Measurements from ENCODE around the gene ZCCHC10.
"Not testable (repeated sequence)": the region's sequence is repeated elsewhere in the genome, so short reads cannot be mapped to it uniquely, and the experiment has no call there.

The ZCCHC10 gene

DNA sequence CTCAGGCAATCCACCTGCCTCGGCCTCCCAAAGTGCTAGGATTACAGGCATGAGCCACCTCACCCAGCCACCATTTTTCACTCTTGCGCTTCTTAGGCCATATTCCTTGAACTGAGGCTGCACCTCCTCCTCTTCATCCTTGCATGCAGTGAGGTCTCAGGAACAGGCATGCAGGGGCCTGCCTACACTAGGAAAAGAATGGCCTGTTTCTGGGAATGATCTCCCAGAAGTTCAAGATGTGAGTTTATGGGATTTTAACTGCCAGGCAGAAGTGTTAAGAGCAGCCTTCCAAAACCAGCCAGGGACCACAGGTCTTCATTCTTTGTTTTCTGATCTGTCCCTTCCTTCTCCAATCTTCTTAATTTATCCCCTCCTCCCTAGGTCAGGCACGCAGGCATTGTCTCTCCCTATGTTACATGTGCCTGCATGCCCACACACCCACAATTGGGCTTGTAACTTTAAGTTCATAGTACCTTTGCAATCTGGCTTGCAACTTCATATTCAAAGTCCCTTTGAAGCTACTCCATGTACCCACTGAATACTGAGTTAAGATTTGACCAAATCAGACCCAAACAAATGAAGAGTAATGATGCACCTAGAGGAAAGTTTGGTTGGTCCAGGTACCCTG, 14.9 kb upstream of the ZCCHC10 start:
- no peak for DNase-seq

DNA sequence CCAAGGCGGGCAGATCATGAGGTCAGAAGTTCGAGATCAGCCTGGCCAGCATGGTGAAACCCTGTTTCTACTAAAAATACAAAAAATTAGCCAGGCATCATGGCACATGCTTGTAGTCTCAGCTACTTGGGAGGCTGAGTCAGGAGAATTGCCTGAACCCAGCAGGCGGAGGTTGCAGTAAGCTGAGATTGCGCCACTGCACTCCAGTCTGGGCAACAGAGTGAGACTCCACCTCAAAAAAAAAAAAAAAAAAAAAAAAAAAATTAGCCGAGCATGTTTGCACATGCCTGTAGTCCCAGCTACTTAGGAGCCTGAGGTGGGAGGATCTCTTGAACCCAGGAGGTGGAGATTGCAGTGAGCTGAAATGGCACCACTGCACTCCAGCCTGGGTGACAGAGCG, 10.3 kb upstream of the ZCCHC10 start:
- DNase-seq: not testable (repeated sequence)

DNA sequence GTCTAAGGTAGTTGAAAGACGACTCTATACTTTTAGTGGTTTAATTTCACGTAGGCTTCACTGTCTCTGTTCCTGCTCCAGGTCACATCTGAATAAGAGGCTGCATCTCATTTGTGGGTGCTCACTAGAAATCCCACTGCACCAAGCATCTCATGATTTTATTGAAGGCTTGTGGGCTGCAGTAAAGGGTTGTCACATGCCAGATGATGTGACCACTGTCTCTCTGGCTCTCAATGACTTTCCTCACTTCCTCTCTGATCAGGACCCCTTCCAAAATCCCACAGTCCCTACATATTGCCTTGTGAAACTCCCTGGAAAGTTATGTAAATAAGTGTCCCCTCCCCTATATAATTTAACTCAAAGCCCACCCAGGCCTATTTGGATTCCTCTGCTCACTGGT, 8.9 kb upstream of the ZCCHC10 start:
- no peak for DNase-seq

DNA sequence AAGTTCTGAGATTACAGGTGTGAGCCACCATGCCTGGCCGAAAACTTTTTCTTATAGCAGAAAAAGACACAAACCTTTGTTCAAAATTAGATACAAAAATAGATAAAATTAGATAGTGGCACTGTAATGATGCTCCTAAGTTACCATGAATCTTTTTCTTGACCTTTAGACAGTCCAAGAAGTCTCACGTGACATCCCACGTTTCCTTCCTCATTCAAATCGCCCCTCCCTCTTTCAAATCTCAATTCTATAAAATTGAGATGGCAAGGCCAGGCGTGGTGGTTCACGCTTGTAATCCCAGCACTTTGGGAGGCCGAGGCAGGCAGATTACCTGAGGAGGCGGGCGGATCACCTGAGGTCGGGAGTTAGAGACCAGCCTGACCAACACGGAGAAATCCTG, 7.7 kb upstream of the ZCCHC10 start:
- no peak for DNase-seq

DNA sequence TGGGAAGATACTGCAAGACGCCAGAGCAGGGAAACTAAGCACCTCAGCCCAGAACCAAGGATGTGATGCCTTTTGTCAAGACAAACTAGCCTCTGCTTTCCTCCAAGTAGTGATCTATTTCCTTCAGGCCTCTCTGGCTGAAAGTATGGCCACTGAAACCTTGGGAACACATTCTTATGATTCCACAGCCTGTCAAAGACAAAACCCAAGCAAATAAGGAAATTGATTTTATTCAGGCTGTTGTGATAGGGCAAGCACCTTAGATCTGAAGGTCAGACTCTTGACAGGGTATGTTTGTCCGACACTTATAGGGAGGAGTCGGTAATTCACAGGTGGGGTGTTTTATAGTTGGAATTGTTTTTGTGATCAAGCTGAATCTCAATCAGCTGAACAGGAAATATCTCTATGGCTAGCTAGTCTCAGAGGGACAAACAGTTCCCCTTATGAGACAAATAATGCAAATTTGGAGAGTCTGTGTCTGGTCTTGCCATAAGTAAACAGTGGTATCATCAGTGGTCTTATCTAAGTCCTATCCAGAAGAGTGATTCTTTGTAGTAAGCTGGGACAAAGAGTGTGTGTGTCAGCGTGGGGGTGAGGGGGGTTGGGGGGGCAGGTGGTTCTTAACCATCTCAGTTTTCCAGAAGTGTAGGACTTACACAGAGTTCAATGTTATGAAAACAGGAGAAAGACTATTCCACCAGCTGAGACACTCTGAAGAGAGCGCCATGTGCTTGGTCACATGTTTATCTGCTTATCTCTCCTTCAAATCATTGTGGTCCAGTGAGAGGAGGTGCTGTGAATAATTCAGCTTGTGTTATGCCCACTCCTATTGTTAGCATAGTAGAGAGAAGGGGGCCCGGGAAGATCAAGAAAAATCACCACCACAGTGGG, 6.7 kb upstream of the ZCCHC10 start:
- no peak for DNase-seq

DNA sequence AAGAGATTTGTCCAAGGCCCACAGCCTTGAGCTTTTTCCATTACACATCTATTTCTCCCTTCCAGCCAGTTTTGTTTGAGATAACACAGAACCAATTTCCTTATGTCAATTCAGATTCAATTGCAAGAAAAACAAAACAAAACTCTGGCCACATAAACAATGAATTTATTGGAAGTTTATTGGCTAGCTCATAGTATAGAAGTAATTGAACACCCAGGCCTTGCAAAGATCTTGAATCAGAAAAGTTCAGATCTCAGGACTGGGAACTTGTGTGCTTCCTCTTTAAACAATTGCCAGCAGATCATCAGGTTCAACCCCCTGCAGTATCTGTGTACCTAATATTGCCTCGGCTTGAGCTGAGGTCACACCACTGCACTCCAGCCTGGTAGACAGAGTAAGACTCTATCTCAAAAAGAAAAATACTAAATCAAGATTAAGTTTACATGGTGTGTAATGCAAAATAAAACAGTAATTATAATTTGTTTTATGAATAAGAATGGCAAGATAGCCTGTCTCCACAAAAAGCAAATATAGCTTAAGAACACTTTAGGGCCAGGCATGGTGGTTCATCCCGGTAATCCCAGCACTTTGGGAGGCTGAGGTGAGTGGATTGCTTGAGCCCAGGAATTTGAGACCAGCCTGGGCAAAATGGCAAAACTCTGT, 4.1 kb upstream of the ZCCHC10 start:
- no peak for DNase-seq

DNA sequence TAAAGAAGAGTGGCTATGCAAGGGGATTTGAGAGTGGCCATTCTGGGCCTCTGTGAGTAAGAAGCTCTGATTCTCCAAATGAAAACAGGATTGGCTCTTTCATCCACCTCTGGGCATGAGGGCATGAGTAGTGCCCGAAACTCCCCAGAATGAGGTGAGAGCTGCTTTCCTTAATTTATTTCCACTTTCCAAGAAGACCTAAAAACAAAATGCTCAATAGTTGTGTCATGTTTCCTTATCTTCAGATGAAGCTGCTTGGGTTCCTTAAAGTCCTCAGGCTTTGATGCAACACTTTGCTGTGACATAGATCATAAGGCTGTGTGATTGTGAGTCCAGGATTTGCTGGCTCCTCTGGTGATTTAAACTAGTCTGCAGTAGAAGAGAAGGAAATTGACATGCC, 3.1 kb upstream of the ZCCHC10 start:
- no peak for DNase-seq

DNA sequence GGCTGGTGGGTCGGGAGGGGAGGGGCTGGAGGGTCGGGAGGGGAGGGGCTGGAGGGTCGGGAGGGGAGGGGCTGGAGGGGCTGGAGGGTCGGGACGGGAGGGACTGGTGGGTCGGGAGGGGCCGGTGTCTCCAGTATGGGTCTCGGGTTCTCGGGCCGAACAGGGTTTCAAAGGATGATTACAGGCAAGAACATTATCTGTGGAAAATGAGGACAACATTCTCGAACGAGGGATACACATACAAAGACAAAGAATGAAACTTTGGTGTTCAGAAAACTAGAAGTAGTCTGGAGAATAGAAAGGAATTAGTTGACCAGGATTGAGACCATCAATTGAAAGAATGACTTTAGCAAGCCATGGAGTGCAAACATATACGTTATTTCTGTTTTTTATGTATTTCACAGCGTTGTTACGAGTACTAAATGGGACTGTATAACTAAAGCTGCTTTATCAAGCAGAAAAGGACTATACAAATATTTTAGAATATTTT, 360 bp upstream of the ZCCHC10 start:
- no peak for DNase-seq

DNA sequence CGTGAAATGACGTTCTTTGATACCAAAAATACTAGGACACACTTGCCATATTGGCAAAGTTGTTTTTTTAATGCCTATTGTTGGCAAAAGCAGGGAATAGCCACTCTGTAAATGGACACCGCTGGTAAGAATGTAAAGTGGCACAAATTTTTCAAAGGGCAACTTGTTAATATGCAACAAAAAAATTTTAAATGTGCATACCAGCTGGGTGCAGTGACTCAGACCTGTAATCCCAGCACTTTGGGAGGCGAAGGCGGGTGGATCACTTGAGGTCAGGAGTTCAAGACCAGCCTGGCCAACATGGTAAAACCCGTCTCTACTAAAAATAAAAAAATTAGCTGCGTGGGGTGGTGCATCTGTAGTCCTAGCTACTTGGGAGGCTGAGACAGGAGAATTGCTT, 6.9 kb downstream of the ZCCHC10 start:
- DNase-seq: not testable (repeated sequence)

DNA sequence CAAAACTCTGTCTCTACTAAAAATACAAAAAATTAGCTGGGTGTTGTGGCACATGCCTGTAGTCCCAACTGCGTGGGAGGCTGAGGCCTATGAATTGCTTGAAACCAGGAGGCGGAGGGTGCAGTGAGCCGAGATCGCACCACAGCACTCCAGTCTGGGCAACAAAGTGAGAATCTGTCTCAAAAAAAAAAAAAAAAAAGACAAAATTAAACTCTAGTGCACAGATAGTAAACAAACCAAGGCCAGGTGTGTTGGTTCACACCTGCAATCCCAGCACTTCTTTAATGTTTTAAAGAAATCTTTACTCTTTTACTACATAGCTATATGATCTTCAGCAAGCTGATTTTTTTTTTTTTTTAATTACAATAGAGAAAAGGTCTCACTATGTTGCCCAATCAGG, 8.4 kb downstream of the ZCCHC10 start:
- no peak for DNase-seq

DNA sequence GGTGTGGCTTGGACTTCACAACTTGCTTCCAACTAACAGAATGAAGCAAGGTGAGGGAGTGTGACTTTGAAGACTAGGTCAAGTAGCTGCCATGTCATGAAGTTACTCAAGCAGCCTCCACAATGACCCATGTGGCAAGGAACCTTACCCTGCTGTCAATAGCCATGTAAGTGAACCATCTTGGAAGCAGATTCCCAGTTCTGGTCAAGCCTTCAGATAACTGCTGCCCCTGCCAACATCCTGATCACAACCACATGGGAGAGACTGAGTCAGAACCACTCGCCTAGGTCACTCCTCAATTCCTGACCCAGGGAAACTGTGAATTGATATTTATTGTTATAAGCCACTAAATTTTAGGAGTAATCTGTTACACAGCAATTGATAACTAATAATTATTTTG, 10.9 kb downstream of the ZCCHC10 start:
- DNase-seq: no peak

DNA sequence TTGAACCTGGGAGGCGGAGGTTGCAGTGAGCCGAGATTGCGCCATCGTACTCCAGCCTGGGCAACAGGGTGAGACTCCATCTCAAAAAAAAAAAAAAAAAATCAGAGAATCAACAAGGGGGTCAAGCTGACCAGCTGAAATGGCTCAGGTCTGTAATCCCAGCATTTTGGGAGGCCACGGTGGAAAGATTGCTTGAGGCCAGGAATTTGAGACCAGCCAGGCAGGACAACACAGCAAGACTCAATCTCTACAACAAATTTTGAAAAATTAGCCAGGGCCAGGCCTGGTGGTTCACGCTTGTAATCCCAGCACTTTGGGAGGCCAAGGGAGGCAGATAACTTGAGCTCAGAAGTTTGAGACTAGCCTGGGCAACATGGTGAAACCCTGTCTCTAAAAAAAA, 17.9 kb downstream of the ZCCHC10 start:
- not testable (repeated sequence) for DNase-seq

DNA sequence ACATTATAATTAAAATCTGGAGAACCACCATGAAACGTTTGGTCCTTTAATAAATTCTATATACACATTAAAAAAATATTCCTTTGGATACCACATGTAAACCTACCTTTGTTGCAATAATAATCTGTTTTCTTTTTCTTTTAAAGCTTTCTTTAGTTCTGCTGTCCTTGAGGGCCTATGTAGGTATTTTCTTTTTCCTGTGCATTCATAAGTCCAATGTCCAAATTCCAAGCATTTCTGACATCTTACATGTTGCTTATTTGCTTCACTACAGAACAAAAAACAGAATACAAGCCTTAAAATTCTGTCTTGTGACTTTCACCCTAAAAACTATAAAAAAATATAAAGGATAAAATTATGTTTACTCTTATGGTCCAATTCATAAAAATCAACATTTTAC, 19.7 kb downstream of the ZCCHC10 start:
- DNase-seq: no peak

DNA sequence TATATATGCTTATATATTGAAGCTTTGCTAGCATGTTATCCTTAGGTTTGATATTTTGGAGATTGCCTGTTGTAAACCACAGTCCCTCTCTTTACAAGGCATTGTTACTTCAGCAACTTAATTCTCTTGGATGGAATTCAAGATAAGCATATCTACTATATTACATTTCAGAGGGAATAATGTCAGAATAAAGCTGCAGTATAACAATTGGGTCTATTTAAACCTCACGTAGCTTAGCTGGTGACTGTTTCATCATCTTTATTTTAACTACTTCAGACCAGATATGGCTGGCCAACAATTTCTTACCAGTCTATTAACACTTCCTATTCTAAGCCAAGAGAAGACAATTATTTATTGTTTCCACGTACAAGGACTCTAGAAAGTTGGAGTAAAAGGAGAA, 27.1 kb downstream of the ZCCHC10 start:
- DNase-seq: no peak

DNA sequence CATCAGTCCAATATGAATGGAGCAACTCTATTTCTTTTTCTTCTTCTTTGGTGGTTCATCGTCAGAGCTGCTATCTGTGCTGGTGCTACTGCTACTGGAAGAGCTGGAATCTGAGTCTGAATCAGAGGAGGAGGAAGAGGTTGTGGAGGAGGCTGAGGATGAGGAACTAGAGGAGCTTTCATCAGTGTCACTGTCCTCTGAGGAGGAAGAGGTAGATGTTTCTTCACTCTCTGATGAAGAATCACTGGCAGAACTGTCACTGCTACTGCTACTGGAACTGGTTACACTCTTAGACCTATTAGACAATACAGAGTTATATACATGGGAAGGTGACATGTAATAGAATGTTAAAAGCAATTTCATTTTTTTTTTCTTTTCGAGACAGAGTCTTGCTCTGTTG, 27.8 kb downstream of the ZCCHC10 start:
- DNase-seq: no peak

DNA sequence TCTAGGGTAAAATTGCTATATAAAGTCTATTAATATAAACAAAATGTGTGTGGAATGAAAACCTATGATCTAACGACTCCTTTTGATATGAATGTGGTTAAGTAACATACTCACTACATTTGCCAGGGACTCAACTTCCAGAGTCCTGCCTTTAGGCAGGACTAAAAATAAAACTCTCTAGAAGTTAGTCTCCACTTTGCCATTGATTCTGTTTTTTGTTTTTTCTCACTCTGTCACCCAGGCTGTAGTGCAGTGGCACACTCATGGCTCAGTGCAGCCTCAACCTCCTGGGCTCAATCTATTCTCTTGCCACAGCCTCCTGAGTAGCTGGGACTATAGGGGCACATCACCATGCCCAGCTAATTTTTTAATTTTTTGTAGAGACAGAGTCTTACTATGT, 30.0 kb downstream of the ZCCHC10 start:
- DNase-seq: no peak

DNA sequence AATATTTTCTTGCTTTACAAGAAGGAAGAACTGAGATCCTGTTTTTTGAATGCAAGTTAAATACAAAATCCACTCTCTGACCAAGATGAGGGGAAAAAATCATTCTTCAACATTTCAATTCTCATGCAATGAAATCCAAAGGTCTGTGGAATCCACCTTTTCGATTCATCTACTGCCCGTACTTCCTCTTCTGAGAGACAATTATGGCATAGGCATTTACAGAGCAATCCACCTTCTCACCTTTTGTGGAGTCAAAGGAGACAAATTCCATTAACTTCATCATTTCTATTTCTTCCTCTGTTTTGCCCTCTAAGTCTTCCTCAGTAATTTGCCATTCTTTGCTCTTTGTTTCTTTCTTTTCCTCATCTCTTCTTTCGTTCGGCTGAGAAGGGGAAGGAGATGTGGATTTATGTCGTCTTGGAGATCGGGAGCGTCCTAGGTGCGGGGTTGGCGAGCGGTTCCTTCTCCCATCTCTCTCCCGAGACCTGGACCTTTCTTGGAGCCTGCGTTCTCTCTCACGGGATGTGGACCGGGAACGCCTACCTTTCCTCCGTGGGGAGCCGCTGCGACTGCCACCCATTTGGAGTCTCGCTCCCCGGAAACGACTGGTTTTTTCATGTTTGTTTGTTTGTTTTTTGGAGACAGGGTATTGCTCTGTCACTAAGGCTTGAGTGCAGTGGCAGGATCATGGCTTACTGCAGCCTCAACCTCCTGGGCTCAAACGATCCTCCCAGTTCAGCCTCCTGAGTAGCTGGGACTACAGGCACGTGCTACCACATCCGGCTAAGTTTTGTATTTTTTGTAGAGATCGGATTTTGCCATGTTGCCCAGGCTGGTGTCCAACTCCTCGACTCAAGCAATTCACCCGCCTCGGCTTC, 38.6 kb downstream of the ZCCHC10 start:
- DNase-seq: no peak

DNA sequence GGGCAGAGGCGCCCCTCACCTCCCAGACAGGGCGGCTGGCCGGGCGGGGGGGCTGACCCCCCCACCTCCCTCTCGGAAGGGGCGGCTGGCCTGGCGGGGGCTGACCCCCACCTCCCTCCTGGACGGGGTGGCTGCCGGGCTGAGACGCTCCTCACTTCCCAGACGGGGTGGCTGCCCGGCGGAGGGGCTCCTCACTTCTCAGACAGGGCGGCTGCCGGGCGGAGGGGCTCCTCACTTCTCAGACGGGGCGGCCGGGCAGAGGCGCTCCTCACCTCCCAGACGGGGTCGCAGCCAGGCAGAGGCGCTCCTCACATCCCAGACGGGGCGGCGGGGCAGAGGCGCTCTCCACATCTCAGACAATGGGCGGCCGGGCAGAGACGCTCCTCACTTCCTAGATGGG, 43.4 kb downstream of the ZCCHC10 start:
- not testable (repeated sequence) for DNase-seq

DNA sequence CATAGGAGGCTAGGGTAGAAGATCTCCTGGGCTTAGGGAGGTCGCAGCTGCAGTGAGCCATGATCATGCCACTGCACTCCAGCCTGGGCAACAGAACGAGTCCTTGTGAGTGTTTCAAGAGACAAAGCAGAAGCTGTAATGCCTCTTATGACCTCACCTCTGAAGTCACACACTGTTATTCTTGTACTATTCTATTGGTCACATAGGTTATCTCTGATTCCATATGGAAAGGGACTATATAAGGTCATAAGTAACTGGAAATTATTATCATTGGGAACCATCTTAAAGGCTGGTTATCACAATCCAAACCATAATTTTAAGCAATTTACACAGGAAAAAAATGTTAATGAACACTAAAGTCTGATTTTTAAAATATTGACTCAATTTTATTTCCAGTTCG, 45.1 kb downstream of the ZCCHC10 start:
- DNase-seq: no peak

DNA sequence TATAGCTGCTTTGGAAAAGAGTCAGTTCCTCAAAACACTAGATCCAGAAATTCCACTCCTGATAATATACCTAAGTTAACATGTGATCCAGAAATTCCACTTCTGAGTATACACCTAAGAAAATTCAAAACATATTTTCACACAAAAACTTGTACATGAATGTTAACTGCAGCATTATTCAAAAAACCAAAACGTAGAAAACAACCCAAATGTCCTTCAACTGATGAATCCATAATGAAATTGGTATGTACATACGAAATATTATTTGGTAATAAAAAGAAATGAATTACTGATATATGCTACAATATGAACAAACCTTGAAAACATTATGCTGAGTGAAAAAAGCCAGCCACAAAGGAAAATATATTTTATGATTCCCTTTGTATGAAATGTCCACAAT, 46.4 kb downstream of the ZCCHC10 start:
- no peak for DNase-seq

DNA sequence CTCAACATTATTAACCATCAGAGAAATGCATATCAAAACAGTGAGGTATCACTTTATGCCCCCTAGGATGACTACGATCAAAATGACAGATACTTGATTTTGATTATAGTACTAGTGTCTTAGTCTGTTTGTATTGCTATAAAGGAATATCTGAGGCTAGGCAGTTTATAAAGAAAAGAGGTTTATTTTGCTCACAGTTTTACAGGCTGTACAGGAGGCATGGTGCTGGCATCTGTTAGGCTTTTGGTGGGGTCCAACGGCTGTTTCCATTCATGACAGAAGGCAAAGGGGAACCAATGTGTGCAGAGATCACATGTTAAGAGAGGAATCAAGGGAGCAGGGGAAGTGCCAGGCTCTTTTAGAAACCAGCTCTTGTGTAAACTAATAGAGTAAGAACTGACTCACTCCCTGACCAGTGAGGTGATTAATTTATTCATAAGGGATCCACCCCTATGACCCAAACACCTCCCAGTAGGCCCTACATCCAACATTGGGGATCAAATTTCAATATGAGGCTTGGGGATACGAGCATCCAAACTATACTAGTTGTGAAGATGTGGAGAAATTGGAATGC, 46.9 kb downstream of the ZCCHC10 start:
- no peak for DNase-seq

DNA sequence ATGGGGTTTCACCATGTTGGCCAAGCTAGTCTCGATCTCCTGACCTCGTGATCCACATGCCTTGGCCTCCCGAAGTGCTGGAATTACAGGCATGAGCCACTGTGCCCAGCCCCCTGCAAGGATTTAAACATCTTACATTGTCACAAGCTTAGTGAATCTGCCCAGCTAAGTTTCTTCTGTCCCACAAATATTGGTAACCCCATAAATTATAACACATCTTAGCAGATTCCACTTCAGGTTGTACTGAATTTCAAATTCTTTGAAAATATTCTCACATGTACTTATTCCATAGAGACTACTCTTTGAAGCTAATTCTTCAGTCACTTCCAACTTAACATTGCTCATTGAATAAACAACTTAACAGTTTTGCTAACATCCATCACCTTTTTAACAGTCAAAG, 49.5 kb downstream of the ZCCHC10 start:
- no peak for DNase-seq

DNA sequence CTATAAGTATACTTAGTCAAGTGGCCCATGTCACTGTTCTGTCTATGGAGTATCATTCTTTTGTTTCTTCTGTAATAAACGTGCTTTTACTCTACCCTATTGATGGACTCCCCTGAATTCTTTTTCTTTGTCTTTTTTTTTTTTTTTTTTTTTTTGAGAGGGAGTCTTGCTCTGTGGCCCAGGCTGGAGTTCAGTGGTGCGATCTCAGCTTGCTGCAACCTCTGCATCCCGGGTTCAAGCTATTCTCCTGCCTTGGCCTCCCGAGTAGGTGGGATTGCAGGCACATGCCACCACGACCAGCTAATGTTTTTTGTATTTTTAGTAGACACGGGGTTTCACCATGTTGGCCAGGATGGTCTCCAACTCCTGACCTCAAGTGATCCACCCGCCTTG, 53.9 kb downstream of the ZCCHC10 start:
- not testable (repeated sequence) for DNase-seq

Data from GOT3 (cell line).